ENCODE measurements around the gene GNB2. TPM values are rescaled to one million over a fixed set of nuclear protein-coding genes. Genes with fewer than 3 reads are reported as not detected.
A peak's percentile ranks its signal among the peaks of the same experiment; 100 is the strongest.

Gene GNB2
- total and polyA plus RNA-seq, 2 of the 13 experiments (the other 11 are each of a cell fraction or from before 2014, with no cell fraction given), result 48.3 to 67.1 TPM

- TF ChIP-seq ZNF576 (CRISPR knock-in tag; IDR thresholded peaks at IDR 0.05), result no peak
- TF ChIP-seq IRF2 (CRISPR knock-in tag; IDR thresholded peaks at IDR 0.05), result peak; percentile 75; the same call in 1 of the 2 replicates
- TF ChIP-seq, protein P1, sequence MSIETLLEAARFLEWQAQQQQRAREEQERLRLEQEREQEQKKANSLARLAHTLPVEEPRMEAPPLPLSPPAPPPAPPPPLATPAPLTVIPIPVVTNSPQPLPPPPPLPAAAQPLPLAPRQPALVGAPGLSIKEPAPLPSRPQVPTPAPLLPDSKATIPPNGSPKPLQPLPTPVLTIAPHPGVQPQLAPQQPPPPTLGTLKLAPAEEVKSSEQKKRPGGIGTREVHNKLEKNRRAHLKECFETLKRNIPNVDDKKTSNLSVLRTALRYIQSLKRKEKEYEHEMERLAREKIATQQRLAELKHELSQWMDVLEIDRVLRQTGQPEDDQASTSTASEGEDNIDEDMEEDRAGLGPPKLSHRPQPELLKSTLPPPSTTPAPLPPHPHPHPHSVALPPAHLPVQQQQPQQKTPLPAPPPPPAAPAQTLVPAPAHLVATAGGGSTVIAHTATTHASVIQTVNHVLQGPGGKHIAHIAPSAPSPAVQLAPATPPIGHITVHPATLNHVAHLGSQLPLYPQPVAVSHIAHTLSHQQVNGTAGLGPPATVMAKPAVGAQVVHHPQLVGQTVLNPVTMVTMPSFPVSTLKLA (IDR thresholded peaks at IDR 0.05), result peak; percentile 55
- TF ChIP-seq, protein P2, sequence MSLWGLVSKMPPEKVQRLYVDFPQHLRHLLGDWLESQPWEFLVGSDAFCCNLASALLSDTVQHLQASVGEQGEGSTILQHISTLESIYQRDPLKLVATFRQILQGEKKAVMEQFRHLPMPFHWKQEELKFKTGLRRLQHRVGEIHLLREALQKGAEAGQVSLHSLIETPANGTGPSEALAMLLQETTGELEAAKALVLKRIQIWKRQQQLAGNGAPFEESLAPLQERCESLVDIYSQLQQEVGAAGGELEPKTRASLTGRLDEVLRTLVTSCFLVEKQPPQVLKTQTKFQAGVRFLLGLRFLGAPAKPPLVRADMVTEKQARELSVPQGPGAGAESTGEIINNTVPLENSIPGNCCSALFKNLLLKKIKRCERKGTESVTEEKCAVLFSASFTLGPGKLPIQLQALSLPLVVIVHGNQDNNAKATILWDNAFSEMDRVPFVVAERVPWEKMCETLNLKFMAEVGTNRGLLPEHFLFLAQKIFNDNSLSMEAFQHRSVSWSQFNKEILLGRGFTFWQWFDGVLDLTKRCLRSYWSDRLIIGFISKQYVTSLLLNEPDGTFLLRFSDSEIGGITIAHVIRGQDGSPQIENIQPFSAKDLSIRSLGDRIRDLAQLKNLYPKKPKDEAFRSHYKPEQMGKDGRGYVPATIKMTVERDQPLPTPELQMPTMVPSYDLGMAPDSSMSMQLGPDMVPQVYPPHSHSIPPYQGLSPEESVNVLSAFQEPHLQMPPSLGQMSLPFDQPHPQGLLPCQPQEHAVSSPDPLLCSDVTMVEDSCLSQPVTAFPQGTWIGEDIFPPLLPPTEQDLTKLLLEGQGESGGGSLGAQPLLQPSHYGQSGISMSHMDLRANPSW (CRISPR knock-in tag; IDR thresholded peaks at IDR 0.05; ENCODE audit: borderline replicate concordance), result no peak
- no peak for TF ChIP-seq ZFYVE20 (CRISPR knock-in tag; IDR thresholded peaks at IDR 0.05; ENCODE audit: borderline replicate concordance, low read depth)
- no peak for TF ChIP-seq ZMAT5 (CRISPR knock-in tag; IDR thresholded peaks at IDR 0.05; ENCODE audit: borderline replicate concordance, low read depth)
- TF ChIP-seq ZNF891 (CRISPR knock-in tag; IDR thresholded peaks at IDR 0.05), result peak; percentile 73; the same call in 1 of the 2 replicates
- peak; percentile 25; the same call in 1 of the 2 replicates for TF ChIP-seq HNF4A (CRISPR knock-in tag; IDR thresholded peaks at IDR 0.05)
- no peak for TF ChIP-seq ZNF138 (CRISPR knock-in tag; IDR thresholded peaks at IDR 0.05; ENCODE audit: low read depth)
- TF ChIP-seq ZMYM3 (CRISPR knock-in tag; IDR thresholded peaks at IDR 0.05), result peak; percentile 13; the same call in 1 of the 2 replicates
- no peak for TF ChIP-seq SUZ12 (IDR thresholded peaks at IDR 0.05; ENCODE audit: low read depth, low read length)
- TF ChIP-seq ZBTB7A (CRISPR knock-in tag; IDR thresholded peaks at IDR 0.05), result no peak
- no peak for TF ChIP-seq ZNF644 (CRISPR knock-in tag; IDR thresholded peaks at IDR 0.05; ENCODE audit: low read depth)
- no peak for TF ChIP-seq TCF7 (IDR thresholded peaks at IDR 0.05; ENCODE audit: low read depth)
- peak; percentile 73 for TF ChIP-seq FOXO1 (CRISPR knock-in tag; IDR thresholded peaks at IDR 0.05)
- TF ChIP-seq ZNF276 (CRISPR knock-in tag; IDR thresholded peaks at IDR 0.05; ENCODE audit: low read depth), result no peak
- peak; percentile 56; the same call in 1 of the 2 replicates for TF ChIP-seq MYC (CRISPR knock-in tag; IDR thresholded peaks at IDR 0.05; ENCODE audit: borderline replicate concordance)
These were observed at the start of gene GNB2 (continued) for GRCh38 chr7:100673302-100673941.
